ENCODE data around the gene RASA3. TPM values are rescaled to one million over a fixed set of nuclear protein-coding genes. Genes with fewer than 3 reads are reported as not detected.

The RASA3 gene
- total and polyA plus RNA-seq, 2 of the 8 experiments (the other 6 are each of a cell fraction or from before 2014, with no cell fraction given), result 7.5 to 21.9 TPM

GRCh38 chr13:114012141-114012540 is 120.3 kb downstream of the RASA3 start:
- no peaks in the 10 kb centered on the region for H3K4me1 ChIP-seq (replicated peaks in 1 of 4; ENCODE audit: control insufficient read depth in 3 of 4, insufficient read depth in 4 of 4, low read length in 3 of 4)
- H3K4me3 ChIP-seq (ENCODE audit: extremely low read depth in 1 of 4, insufficient read depth in 2 of 4, low read depth in 3 of 4, low read length in 4 of 4), result no peak overlapping the region
- H3K79me1 ChIP-seq (ENCODE audit: low read depth, low read length), result no peaks in the 10 kb centered on the region
- no peak overlapping the region for H3K9ac ChIP-seq (replicated peaks in 1 of 4; ENCODE audit: extremely low read depth in 1 of 4, low read depth in 3 of 4, low read length in 3 of 4)
- no peaks in the 10 kb centered on the region for H3K36me3 ChIP-seq (ENCODE audit: control insufficient read depth in 2 of 4, insufficient read depth in 4 of 4, low read length in 3 of 4)
- CTCF ChIA-PET (ENCODE audit: partially characterized antibody), result interaction anchor here (0.6 kb wide), 1 partner anchor 450 kb away, joined by 3 read pairs; no protein-coding TSS in a partner anchor
- H2BK5ac ChIP-seq (ENCODE audit: low read depth, low read length), result peak overlapping the region; percentile 81
- 94 to 100% methylated on average over 6 to 17 of the region's 17 CpGs for WGBS, 2 experiments (ENCODE audit: extremely low coverage in 1 of 2, insufficient coverage in 1 of 2, insufficient read length in 1 of 2, insufficient replicate concordance in 2 of 2, low coverage in 1 of 2, low lambda C conversion rate in 2 of 2, missing lambda C conversion rate in 1 of 2)
- 0 out of 2 replicates have a peak overlapping the region, but pooled peaks have one; percentile 61 for H2BK15ac ChIP-seq (ENCODE audit: low read length)
- H3K9me3 ChIP-seq (ENCODE audit: insufficient read depth in 2 of 2, low read depth in 1 of 2, low read length in 1 of 2), result no peaks in the 10 kb centered on the region
- H4K91ac ChIP-seq (replicated peaks; ENCODE audit: insufficient read length, low read length), result no peak overlapping the region
- no peak overlapping the region for H4K8ac ChIP-seq (ENCODE audit: extremely low read depth, insufficient read depth, low read length)
- DNase-seq (ENCODE audit: low read depth in 1 of 2, low spot score in 2 of 2) (no peak), FAIRE-seq (no peak)
- H4K20me1 ChIP-seq (replicated peaks in 1 of 2; ENCODE audit: control insufficient read depth in 1 of 2, insufficient read depth in 2 of 2, low read length in 2 of 2), result peaks cover 0 to 3% of the 10 kb centered on the region in 2 experiments
- no peaks in the 10 kb centered on the region for H3K79me2 ChIP-seq (ENCODE audit: control insufficient read depth in 1 of 2, insufficient read depth in 2 of 2, low read length in 2 of 2)
- no peak overlapping the region for H4K5ac ChIP-seq (ENCODE audit: insufficient read length, low read depth, low read length)
- TF ChIP-seq FOSL1 (IDR thresholded peaks at IDR 0.05; ENCODE audit: insufficient read depth, low read depth, low read length), result no peak
- no peak for TF ChIP-seq SAP30 (IDR thresholded peaks at IDR 0.05; ENCODE audit: insufficient read depth, insufficient replicate concordance, low read length)
- TF ChIP-seq CBX5 (IDR thresholded peaks at IDR 0.05; ENCODE audit: low read depth, low read length), result no peak
- TF ChIP-seq POLR2AphosphoS5 (IDR thresholded peaks at IDR 0.05; ENCODE audit: low read depth, low read length), result no peak
- TF ChIP-seq CEBPB (IDR thresholded peaks at IDR 0.05; ENCODE audit: low read depth, low read length), result no peak
- TF ChIP-seq PHF8 (conservative IDR thresholded peaks at IDR 0.05; ENCODE audit: low read depth, low read length), result no peak
- TF ChIP-seq CHD1 (IDR thresholded peaks at IDR 0.05; ENCODE audit: low read depth, low read length), result no peak
- no peak for TF ChIP-seq E2F6 (IDR thresholded peaks at IDR 0.05)
- TF ChIP-seq NANOG (IDR thresholded peaks at IDR 0.05; ENCODE audit: insufficient read depth, low read depth, low read length, poor library complexity, severe bottlenecking), result no peak
- peaks cover 5% of the 10 kb centered on the region; the same call in 1 of the 2 replicates for H3K23me2 ChIP-seq (ENCODE audit: low read depth, low read length)
- no peak overlapping the region for H2BK120ac ChIP-seq (replicated peaks; ENCODE audit: low read depth, low read length)
- no peak overlapping the region for H2BK20ac ChIP-seq (ENCODE audit: low read length)
- no peak overlapping the region for H3K4me2 ChIP-seq (ENCODE audit: insufficient read depth in 1 of 2, low read depth in 2 of 2, low read length in 2 of 2)
- no peak overlapping the region for H3K18ac ChIP-seq (ENCODE audit: extremely low read depth, low read length)
- no peak overlapping the region for H3K27ac ChIP-seq (ENCODE audit: low read depth, low read length)
- no peak overlapping the region for H3K4ac ChIP-seq (replicated peaks; ENCODE audit: insufficient read length, low read depth, low read length)
- no peak overlapping the region for H3K56ac ChIP-seq (replicated peaks; ENCODE audit: insufficient read length, low read depth, low read length)
- no peak overlapping the region for H3K14ac ChIP-seq (ENCODE audit: insufficient read length)
- H2BK12ac ChIP-seq (ENCODE audit: low read depth, low read length), result 0 out of 2 replicates have a peak overlapping the region, but pooled peaks have one; percentile 39
- no peak overlapping the region for H3K23ac ChIP-seq (ENCODE audit: insufficient read length)
- no peak overlapping the region for H2AFZ ChIP-seq (ENCODE audit: low read length)
- POLR2A ChIA-PET (ENCODE audit: partially characterized antibody), result no interaction called here
- no peaks in the 10 kb centered on the region for H3K27me3 ChIP-seq (replicated peaks in 1 of 4; ENCODE audit: control insufficient read depth in 3 of 4, extremely low read depth in 1 of 4, insufficient read depth in 3 of 4, low read length in 3 of 4)
- peak overlapping the region; percentile 75; the same call in 1 of the 2 replicates for H2AK5ac ChIP-seq (ENCODE audit: low read depth, low read length)
